Breast epithelium (tissue), 4 donors: ENCODE data around the gene IL1RAPL2. TPM values are rescaled to one million over a fixed set of nuclear protein-coding genes. Genes with fewer than 3 reads are reported as not detected.

Experiments
- DNase-seq, 2 donors: peaks; one replicate each; pipeline ENCODE4 v3.0.0-alpha.2; 2019; ENCODE audit warnings: low spot score in 2 of 2
- H3K27ac ChIP-seq, 2 donors: fragments of 200-600 bp; sonication (generic) in 1 of 2; one replicate each; pipeline ENCODE4 v1.5.1; 2016 to 2019; ENCODE audit warnings: mild to moderate bottlenecking in 1 of 2
- H3K27me3 ChIP-seq, 2 donors: fragments of 200-600 bp; sonication (generic) in 1 of 2; one replicate each; pipeline versions ENCODE4 v1.5.1 to v1.6.0; 2017 to 2019; ENCODE audit warnings: control low read depth in 1 of 2, mild to moderate bottlenecking in 1 of 2
- H3K36me3 ChIP-seq: fragments of 200-600 bp; one replicate; pipeline ENCODE4 v1.5.1; 2019
- H3K4me1 ChIP-seq, 2 donors: fragments of 200-600 bp; sonication (generic); one replicate each; pipeline ENCODE4 v1.5.1; 2016 to 2019; ENCODE audit warnings: control low read depth in 1 of 2
- H3K4me3 ChIP-seq, 3 donors: fragments of 200-600 bp; sonication (generic); 1 replicate in 2 of 3; 2 replicates in 1 of 3; pipeline ENCODE4 v1.5.1; 2016 to 2019; ENCODE audit warnings: mild to moderate bottlenecking in 3 of 3, moderate library complexity in 2 of 3
- H3K9me3 ChIP-seq, 2 donors: fragments of 200-600 bp; sonication (generic) in 1 of 2; one replicate each; pipeline ENCODE4 v1.5.1; 2016 to 2019; ENCODE audit warnings: control low read depth in 1 of 2
- CTCF ChIP-seq, 3 donors: fragments of 450-650 bp; IDR thresholded peaks; one replicate each; pipeline ENCODE4 v1.5.1; 2016 to 2017; ENCODE audit warnings: antibody characterized with exemption in 3 of 3, mild to moderate bottlenecking in 3 of 3, moderate library complexity in 3 of 3
- POLR2A ChIP-seq: fragments of 450-650 bp; IDR thresholded peaks from one replicate; pipeline ENCODE4 v1.6.1; 2016; ENCODE audit warnings: antibody characterized with exemption, mild to moderate bottlenecking, moderate library complexity
- POLR2AphosphoS5 ChIP-seq, 3 donors: sonication (generic); formaldehyde crosslinking; IDR thresholded peaks; one replicate each; pipeline ENCODE4 v1.6.1; 2017; ENCODE audit warnings: antibody characterized with exemption in 3 of 3
- intact Hi-C: fragments of 100-400 bp; cut with DNase I; formaldehyde crosslinking; loops from one replicate; pipeline ENCODE4 v1.15.1; 2023; ENCODE audit warnings: low total_unique reads
- total RNA-seq, 3 donors: library from RNA; depleted of rRNA; stranded (reverse); fragments of >200 nt; gene quantifications; one replicate each; pipeline ENCODE4 v1.1.0, GENCODE V29; 2016

The IL1RAPL2 gene
- total RNA-seq, 3 donors from 2014 or later = 0.44 to 0.66 TPM; not detected in 1

GRCh38 chrX:104953251-104953650, 387.3 kb downstream of the IL1RAPL2 start:
- Histone ChIP-seq H3K27ac (no peak overlapping the region), H3K4me3 (no peak overlapping the region), H3K27me3 (peaks cover 0 to 34% of the 10 kb centered on the region in 2 donors), H3K9me3 (no peaks in the 10 kb centered on the region), H3K4me1 (no peaks in the 10 kb centered on the region), H3K36me3 (no peaks in the 10 kb centered on the region)
- TF ChIP-seq POLR2A = no peak
- TF ChIP-seq CTCF (IDR thresholded peaks at IDR 0.05) = no peak
- TF ChIP-seq POLR2AphosphoS5 (IDR thresholded peaks at IDR 0.05) = no peak
- DNase-seq = no peak
- intact Hi-C loops = no loop called here

- Histone ChIP-seq H3K9me3 (no peaks in the 10 kb centered on the region), H3K4me3 (no peak overlapping the region), H3K36me3 (no peaks in the 10 kb centered on the region), H3K27me3 (peaks cover 0 to 34% of the 10 kb centered on the region in 2 donors), H3K4me1 (no peaks in the 10 kb centered on the region), H3K27ac (no peak overlapping the region)
- TF ChIP-seq CTCF (IDR thresholded peaks at IDR 0.05) = no peak
- no peak for TF ChIP-seq POLR2A
- TF ChIP-seq POLR2AphosphoS5 (IDR thresholded peaks at IDR 0.05) = no peak
- no peak for DNase-seq
- intact Hi-C loops = no loop called here
Measured at GRCh38 chrX:104961926-104962325, 395.9 kb downstream of the IL1RAPL2 start.

- Histone ChIP-seq H3K27me3 (peaks cover 0 to 13% of the 10 kb centered on the region in 2 donors), H3K4me1 (no peaks in the 10 kb centered on the region), H3K9me3 (no peaks in the 10 kb centered on the region), H3K36me3 (no peaks in the 10 kb centered on the region), H3K4me3 (no peak overlapping the region), H3K27ac (no peak overlapping the region)
- TF ChIP-seq CTCF (IDR thresholded peaks at IDR 0.05) = no peak
- no peak for TF ChIP-seq POLR2A
- TF ChIP-seq POLR2AphosphoS5 (IDR thresholded peaks at IDR 0.05) = no peak
- no peak for DNase-seq
- intact Hi-C loops = no loop called here
Measured at GRCh38 chrX:104968241-104968640, 402.2 kb downstream of the IL1RAPL2 start.

GRCh38 chrX:104972737-104973136, 406.7 kb downstream of the IL1RAPL2 start:
- no peaks in the 10 kb centered on the region for H3K36me3 ChIP-seq
- H3K27me3 ChIP-seq = peaks cover 0 to 45% of the 10 kb centered on the region in 2 donors
- TF ChIP-seq POLR2AphosphoS5 (IDR thresholded peaks at IDR 0.05) (no peak), POLR2A (no peak), CTCF (IDR thresholded peaks at IDR 0.05) (no peak)
- no peaks in the 10 kb centered on the region for H3K4me1 ChIP-seq
- intact Hi-C loops = no loop called here
- DNase-seq = no peak
- H3K9me3 ChIP-seq = no peaks in the 10 kb centered on the region
- no peak overlapping the region for H3K4me3 ChIP-seq
- no peak overlapping the region for H3K27ac ChIP-seq

- no peak for DNase-seq
- H3K4me3 ChIP-seq = no peak overlapping the region
- peaks cover 0 to 47% of the 10 kb centered on the region in 2 donors for H3K27me3 ChIP-seq
- no peaks in the 10 kb centered on the region for H3K9me3 ChIP-seq
- H3K27ac ChIP-seq = no peak overlapping the region
- H3K4me1 ChIP-seq = no peaks in the 10 kb centered on the region
- intact Hi-C loops = no loop called here
- H3K36me3 ChIP-seq = no peaks in the 10 kb centered on the region
- TF ChIP-seq CTCF (IDR thresholded peaks at IDR 0.05) (no peak), POLR2AphosphoS5 (IDR thresholded peaks at IDR 0.05) (no peak), POLR2A (no peak)
Measured at GRCh38 chrX:104987063-104987462, 421.1 kb downstream of the IL1RAPL2 start.
